Heart left ventricle (tissue), 16 donors: Measurements from ENCODE around the gene MAN1C1. TPM values are rescaled to one million over a fixed set of nuclear protein-coding genes. Genes with fewer than 3 reads are reported as not detected.

ENCODE experiments used
- ATAC-seq, 4 donors: fragments of 200-7000 bp; cut with Tn5 transposase; one replicate each; pipeline ENCODE4 v1.9.1; 2020 to 2022; ENCODE audit warnings: moderate library complexity in 4 of 4, mild to moderate bottlenecking in 3 of 4, moderate number of reproducible peaks in 1 of 4
- DNase-seq, 5 donors: peaks; one replicate each; pipeline ENCODE4 v3.0.0-alpha.2; 2020
- H3K27ac ChIP-seq, 12 donors: fragments of 200-600 bp; sonication (generic) in 4 of 12; one replicate each; pipeline versions ENCODE4 v1.5.0 to v1.8.0; 2016 to 2022; ENCODE audit warnings: mild to moderate bottlenecking in 2 of 12
- H3K27me3 ChIP-seq, 9 donors: fragments of 200-600 bp; sonication (generic) in 2 of 9; one replicate each; pipeline versions ENCODE4 v1.5.1 to v1.8.0; 2016 to 2022; ENCODE audit warnings: mild to moderate bottlenecking in 3 of 9
- H3K36me3 ChIP-seq, 9 donors: fragments of 200-600 bp; sonication (generic) in 2 of 9; one replicate each; pipeline versions ENCODE4 v1.5.0 to v1.8.0; 2018 to 2022; ENCODE audit warnings: mild to moderate bottlenecking in 2 of 9
- H3K4me1 ChIP-seq, 12 donors: fragments of 200-600 bp; sonication (generic) in 4 of 12; one replicate each; pipeline versions ENCODE4 v1.5.0 to v1.8.0; 2016 to 2022; ENCODE audit warnings: mild to moderate bottlenecking in 3 of 12
- H3K4me3 ChIP-seq, 12 donors: fragments of 200-600 bp; sonication (generic) in 4 of 12; one replicate each; pipeline versions ENCODE4 v1.5.0 to v1.8.0; 2017 to 2022; ENCODE audit warnings: mild to moderate bottlenecking in 9 of 12, moderate library complexity in 4 of 12
- H3K9me3 ChIP-seq, 12 donors: fragments of 200-600 bp; sonication (generic) in 4 of 12; one replicate each; pipeline versions ENCODE4 v1.5.0 to v1.8.0; 2016 to 2022; ENCODE audit warnings: mild to moderate bottlenecking in 1 of 12
- CTCF ChIP-seq, 12 donors: fragments of 200-600 bp; sonication (generic) in 4 of 12; IDR thresholded peaks; one replicate each; pipeline versions ENCODE4 v1.5.0 to v1.8.0; 2018 to 2022; ENCODE audit warnings: antibody characterized with exemption in 12 of 12, mild to moderate bottlenecking in 5 of 12
- POLR2A ChIP-seq, 2 donors: fragments of 450-650 bp; IDR thresholded peaks; one replicate each; pipeline ENCODE4 v1.6.1; 2017; ENCODE audit warnings: antibody characterized with exemption in 2 of 2, mild to moderate bottlenecking in 2 of 2, moderate library complexity in 2 of 2
- WGBS, 4 donors: extraction: QIAGEN DNeasy Blood & Tissue Kit in 2 of 4; methylation state at CpG; one replicate each; pipeline versions ENCODE4 v1.1.5 to v1.1.7; 2013 to 2018; 5-methylcytosine and 5-hydroxymethylcytosine counted together
- intact Hi-C, 10 donors: fragments of 100-400 bp; cut with DNase I; formaldehyde crosslinking; loops; one replicate each; pipeline versions ENCODE4 v1.11.1 to v1.14.2; 2022
- polyA plus RNA-seq, 2 donors: library from polyadenylated mRNA; stranded (reverse); fragments of 200-250 nt; gene quantifications; one replicate each; pipeline ENCODE4 v1.2.3, GENCODE V29; 2013
- total RNA-seq, 9 donors: library from RNA; depleted of rRNA in 2 of 9; stranded (reverse); fragments of >200 nt in 2 of 9; fragmentation: NEBNext Ultra II Directional in 3 of 9; extraction: Animal tissue kit (Norgen Biotek cat#: 25700) in 3 of 9; gene quantifications; one replicate each; pipeline versions ENCODE4 v1.1.0 to v1.2.4, GENCODE V29; 2016 to 2023
- donor health status: ischemic (EF 13 %, LVEDD 7.1; RV severe dilation, severe dysfunction).
- donor health status: healthy with polysubstance abuse.
- donor health status: DM: no; HTN: yes; CAD: no.
- donor health status: DM: no; HTN: no; CAD: no.
- donor health status: ischemic (EF 25% LVEDD 6.9; RV normal size, moderate dysfunction).
- donor health status: ischemic (EF 25% LVEDD 5.7; RV mildly dilated, moderate dysfunction).
- donor health status: healthy.
- donor health status: DM: yes; HTN: yes; CAD: no.
- donor health status: ischemic (EF 35%, LVEDD 5.7; RV mildly dilated, moderate dysfunction).
- donor health status: nonischemic (EF 11% LVEDD 7.7; RV severe dilation, severe dysfunction).
- donor health status: DM: yes; HTN: yes; CAD: no.
- donor health status: PGD.
- donor health status: ischemic (EF 29% LVEDD 5.4; RV normal size, mild dysfunction).
- donor health status: nonischemic (EF 23%, LVEDD 6.1; RV moderate dilation, normal function).

MAN1C1 gene
- total and polyA plus RNA-seq, 11 donors = 7.7 to 25.7 (median 14.7) TPM

- intact Hi-C loops = loop anchor here in 1 of 10 donors (5.0 kb wide), 1 partner anchor 36 kb away; no protein-coding TSS in a partner anchor
- peak overlapping the region in 4 of 12 donors; percentile 43 to 79 (median 52) for H3K27ac ChIP-seq
- peaks cover 0 to 81% (median 68%) of the 10 kb centered on the region in 12 donors for H3K4me1 ChIP-seq
Observed at GRCh38 chr1:25706146-25707089, 89.8 kb downstream of the MAN1C1 start.

GRCh38 chr1:25707280-25708016, 90.9 kb downstream of the MAN1C1 start:
- H3K36me3 ChIP-seq = no peaks in the 10 kb centered on the region
- no peaks in the 10 kb centered on the region for H3K9me3 ChIP-seq
- peaks cover 0 to 80% (median 58%) of the 10 kb centered on the region in 12 donors for H3K4me1 ChIP-seq
- TF ChIP-seq CTCF (IDR thresholded peaks at IDR 0.05) = no peak
- TF ChIP-seq POLR2A (IDR thresholded peaks at IDR 0.05) = no peak
- H3K4me3 ChIP-seq = no peak overlapping the region
- 67 to 77% (median 73%) methylated on average over 6 of the region's 6 CpGs for WGBS, 4 donors
- H3K27me3 ChIP-seq = no peaks in the 10 kb centered on the region
- peak overlapping the region in 8 of 12 donors; percentile 0 to 79 (median 39) for H3K27ac ChIP-seq
- intact Hi-C loops = loop anchor here in 1 of 10 donors (5.0 kb wide), 1 partner anchor 35 kb away; no protein-coding TSS in a partner anchor
- DNase-seq (no peak), ATAC-seq (peak in 1 of 4 donors; percentile 19)

More at GRCh38 chr1:25706146-25707089, 89.8 kb downstream of the MAN1C1 start:
- H3K4me3 ChIP-seq = no peak overlapping the region
- H3K36me3 ChIP-seq = no peaks in the 10 kb centered on the region
- 68 to 88% (median 82%) methylated on average over 7 to 8 of the region's 8 CpGs for WGBS, 4 donors
- TF ChIP-seq CTCF (IDR thresholded peaks at IDR 0.05) = no peak
- H3K27me3 ChIP-seq = no peaks in the 10 kb centered on the region
- no peaks in the 10 kb centered on the region for H3K9me3 ChIP-seq
- ATAC-seq (peak; percentile 17 to 54 (median 44)), DNase-seq (no peak)

GRCh38 chr1:25710583-25711347, 94.2 kb downstream of the MAN1C1 start:
- 90 to 97% (median 92%) methylated on average over 7 of the region's 7 CpGs for WGBS, 4 donors
- ATAC-seq = no peak
- DNase-seq = no peak
- Histone ChIP-seq H3K9me3 (no peaks in the 10 kb centered on the region), H3K4me3 (no peak overlapping the region), H3K4me1 (peaks cover 0 to 47% (median 31%) of the 10 kb centered on the region in 12 donors), H3K27me3 (no peaks in the 10 kb centered on the region), H3K36me3 (no peaks in the 10 kb centered on the region), H3K27ac (peak overlapping the region in 1 of 12 donors; percentile 37)
- TF ChIP-seq POLR2A (IDR thresholded peaks at IDR 0.05) (no peak), CTCF (IDR thresholded peaks at IDR 0.05) (no peak)
- intact Hi-C loops = no loop called here
